GM12872 (cell line): ENCODE measurements around the gene ZCCHC24.
A peak's percentile ranks its signal among the peaks of the same experiment; 100 is the strongest.

Experiments
- CTCF ChIP-seq: IDR thresholded peaks from 3 replicates; pipeline ENCODE4 v1.5.1; 2011; ENCODE audit warnings: low read depth, mild to moderate bottlenecking, low read length, moderate library complexity; ENCODE audit not compliant: insufficient read depth

ZCCHC24 gene

GRCh38 chr10:79438021-79438698 lies 7.3 kb downstream of the ZCCHC24 start:
- 0 out of 3 replicates have a peak, but pooled peaks have one; percentile 8 for TF ChIP-seq CTCF

- TF ChIP-seq CTCF, result no peak
These were observed 8.2 kb downstream of the ZCCHC24 start for GRCh38 chr10:79437111-79437814.

GRCh38 chr10:79436850-79437103 lies 8.6 kb downstream of the ZCCHC24 start:
- TF ChIP-seq CTCF, result no peak

- no peak for TF ChIP-seq CTCF
These were observed 9.2 kb downstream of the ZCCHC24 start for GRCh38 chr10:79436066-79436849.

GRCh38 chr10:79435271-79436065 lies 10.0 kb downstream of the ZCCHC24 start:
- no peak for TF ChIP-seq CTCF

GRCh38 chr10:79434821-79435251 lies 10.6 kb downstream of the ZCCHC24 start:
- TF ChIP-seq CTCF, result no peak
